Uterus (tissue), 4 donors: ENCODE measurements around the gene LY9. TPM values are rescaled to one million over a fixed set of nuclear protein-coding genes. Genes with fewer than 3 reads are reported as not detected.

ENCODE experiments used
- DNase-seq, 2 donors: peaks; one replicate each; pipeline ENCODE4 v3.0.0-alpha.2; 2019 to 2020
- H3K27ac ChIP-seq, 2 donors: fragments of 200-600 bp; sonication (generic); 1 replicate in 1 of 2; 2 replicates in 1 of 2; pipeline ENCODE4 v1.5.1; 2016 to 2018
- H3K27me3 ChIP-seq, 2 donors: fragments of 200-600 bp; sonication (generic); one replicate each; pipeline ENCODE4 v1.5.1; 2018 to 2019; ENCODE audit warnings: control low read depth in 1 of 2
- H3K36me3 ChIP-seq, 2 donors: fragments of 200-600 bp; sonication (generic); one replicate each; pipeline ENCODE4 v1.5.1; 2019; ENCODE audit warnings: control low read depth in 1 of 2
- H3K4me1 ChIP-seq, 2 donors: fragments of 200-600 bp; sonication (generic); one replicate each; pipeline ENCODE4 v1.5.1; 2018 to 2019; ENCODE audit warnings: control low read depth in 1 of 2
- H3K4me3 ChIP-seq, 2 donors: fragments of 200-600 bp; sonication (generic); 1 replicate in 1 of 2; 2 replicates in 1 of 2; pipeline ENCODE4 v1.5.1; 2018 to 2019; ENCODE audit warnings: mild to moderate bottlenecking in 1 of 2
- H3K9me3 ChIP-seq, 2 donors: fragments of 200-600 bp; sonication (generic); one replicate each; pipeline ENCODE4 v1.5.1; 2019; ENCODE audit warnings: control low read depth in 1 of 2
- CTCF ChIP-seq, 4 experiments: fragments of 200-600 bp in 2 of 4; fragments of 450-650 bp in 2 of 4; sonication (generic) in 2 of 4; IDR thresholded peaks; one replicate each; pipeline ENCODE4 v1.5.1; 2016 to 2019; ENCODE audit warnings: antibody characterized with exemption in 4 of 4, mild to moderate bottlenecking in 2 of 4, moderate library complexity in 1 of 4
- POLR2A ChIP-seq, 2 donors: fragments of 450-650 bp; IDR thresholded peaks; one replicate each; pipeline ENCODE4 v1.6.1; 2016; ENCODE audit warnings: antibody characterized with exemption in 2 of 2, mild to moderate bottlenecking in 1 of 2, moderate library complexity in 1 of 2
- intact Hi-C: fragments of 100-400 bp; cut with DNase I; formaldehyde crosslinking; loops from one replicate; pipeline ENCODE4 v1.15.1; 2023; ENCODE audit warnings: low total_unique reads
- total RNA-seq, 4 donors: library from RNA; depleted of rRNA in 3 of 4; stranded (reverse); fragments of >200 nt in 3 of 4; gene quantifications; one replicate each; pipeline versions ENCODE4 v1.1.0 to v1.2.4, GENCODE V29; 2014 to 2023
- donor health status: DM: yes; HTN: yes; CAD: no.

Gene LY9
- total RNA-seq, 4 donors from 2014 or later: 0.35 to 0.70 TPM; not detected in 2

GRCh38 chr1:160859166-160859565 is 63.2 kb downstream of the LY9 start:
- Histone ChIP-seq H3K4me3 (no peak overlapping the region), H3K27me3 (no peaks in the 10 kb centered on the region), H3K36me3 (no peaks in the 10 kb centered on the region), H3K27ac (no peak overlapping the region), H3K9me3 (no peaks in the 10 kb centered on the region), H3K4me1 (no peaks in the 10 kb centered on the region)
- no peak for DNase-seq
- intact Hi-C loops: no loop called here
- TF ChIP-seq CTCF (IDR thresholded peaks at IDR 0.05) (no peak), POLR2A (IDR thresholded peaks at IDR 0.05) (no peak)

GRCh38 chr1:160860840-160861505 is 65.0 kb downstream of the LY9 start:
- Histone ChIP-seq H3K27ac (no peak overlapping the region), H3K36me3 (no peaks in the 10 kb centered on the region), H3K4me3 (no peak overlapping the region), H3K27me3 (no peaks in the 10 kb centered on the region), H3K9me3 (no peaks in the 10 kb centered on the region), H3K4me1 (no peaks in the 10 kb centered on the region)
- intact Hi-C loops: no loop called here
- no peak for DNase-seq
- TF ChIP-seq CTCF (IDR thresholded peaks at IDR 0.05): no peak
- TF ChIP-seq POLR2A (IDR thresholded peaks at IDR 0.05): no peak

- H3K4me1 ChIP-seq: no peaks in the 10 kb centered on the region
- no peaks in the 10 kb centered on the region for H3K9me3 ChIP-seq
- no peak for DNase-seq
- TF ChIP-seq CTCF (IDR thresholded peaks at IDR 0.05) (no peak), POLR2A (IDR thresholded peaks at IDR 0.05) (no peak)
- no peaks in the 10 kb centered on the region for H3K36me3 ChIP-seq
- intact Hi-C loops: no loop called here
- H3K27me3 ChIP-seq: no peaks in the 10 kb centered on the region
- H3K4me3 ChIP-seq: no peak within 1 kb of the TSS
- H3K27ac ChIP-seq: no peak within 1 kb of the TSS
These were observed 66.5 kb downstream of the LY9 start, which contains the start of gene CD244 for GRCh38 chr1:160862203-160863060. Gene CD244, minus strand, starts transcription at chr1:160862887. Its CDS starts 210 bp downstream, at chr1:160862677.

GRCh38 chr1:160863061-160863773 is 67.2 kb downstream of the LY9 start:
- no peak overlapping the region for H3K27ac ChIP-seq
- no peak for TF ChIP-seq POLR2A (IDR thresholded peaks at IDR 0.05)
- TF ChIP-seq CTCF (IDR thresholded peaks at IDR 0.05): no peak
- no peaks in the 10 kb centered on the region for H3K4me1 ChIP-seq
- H3K27me3 ChIP-seq: no peaks in the 10 kb centered on the region
- H3K9me3 ChIP-seq: no peaks in the 10 kb centered on the region
- intact Hi-C loops: no loop called here
- H3K4me3 ChIP-seq: no peak overlapping the region
- H3K36me3 ChIP-seq: no peaks in the 10 kb centered on the region
- DNase-seq: no peak
